Stimulated activated naive CD4-positive, alpha-beta T cell (primary cell): ENCODE results near the gene JCAD.

Source experiments
- DNase-seq, 6 experiments: peaks; one replicate each; lab custom pipeline; 2025; lab: John Stamatoyannopoulos, UW

JCAD gene

GRCh38 chr10:30073045-30073766 lies 13.8 kb upstream of the JCAD start:
- DNase-seq = no peak

DNA sequence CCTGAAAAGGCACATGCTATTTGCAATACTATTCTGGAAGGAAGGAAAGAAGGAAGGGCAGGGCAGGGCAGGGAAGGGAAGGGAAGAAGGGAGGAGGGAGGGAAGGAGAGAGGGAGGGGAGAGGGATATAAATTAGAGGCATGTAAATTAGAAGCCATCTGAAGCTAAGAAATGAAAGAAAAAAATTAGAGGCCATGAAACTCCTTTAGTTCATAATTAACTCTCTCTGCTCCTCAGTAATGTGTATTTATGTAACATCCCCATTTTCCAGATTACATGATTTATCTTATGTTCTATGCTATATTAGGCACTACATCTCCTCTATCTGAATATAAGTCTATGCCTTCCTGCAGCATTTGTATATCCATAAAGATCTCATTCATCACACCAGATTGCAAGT lies 12.7 kb upstream of the JCAD start:
- DNase-seq = no peak

DNA sequence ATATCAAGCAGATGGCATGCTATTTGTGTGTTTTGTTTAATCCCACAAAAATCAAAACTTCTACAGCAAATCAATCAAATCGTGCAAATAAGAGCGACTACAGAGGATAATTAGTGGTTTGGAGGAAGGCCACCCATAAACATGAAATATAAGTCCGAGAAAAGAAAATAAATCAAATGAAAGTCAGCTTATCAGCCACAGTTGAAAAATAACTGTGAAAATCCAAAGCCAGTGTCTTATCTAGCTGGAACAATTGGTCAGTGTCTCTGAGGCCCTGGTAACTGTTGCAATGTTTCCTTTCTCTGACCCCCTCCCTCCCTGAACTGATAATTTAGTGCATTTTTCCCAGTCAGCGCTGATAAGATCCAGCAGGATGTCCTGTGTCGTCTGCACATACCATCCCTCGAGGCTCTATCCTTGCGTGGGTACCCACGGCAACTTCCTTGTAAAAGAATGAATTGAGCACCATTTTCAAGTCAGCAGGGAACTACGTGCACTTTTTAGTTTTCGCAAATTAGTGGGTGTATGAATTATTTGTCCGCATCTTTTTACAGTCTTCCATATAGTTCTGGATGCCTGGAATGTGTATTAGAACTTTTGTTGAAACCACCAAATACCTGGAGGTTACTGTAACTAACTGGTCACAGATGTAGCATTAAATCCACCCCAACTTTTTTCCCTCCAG lies 10.8 kb upstream of the JCAD start:
- DNase-seq = no peak

GRCh38 chr10:30068492-30069223 lies 9.3 kb upstream of the JCAD start:
- no peak for DNase-seq

GRCh38 chr10:30063099-30063498 lies 3.7 kb upstream of the JCAD start:
- DNase-seq = no peak

DNA sequence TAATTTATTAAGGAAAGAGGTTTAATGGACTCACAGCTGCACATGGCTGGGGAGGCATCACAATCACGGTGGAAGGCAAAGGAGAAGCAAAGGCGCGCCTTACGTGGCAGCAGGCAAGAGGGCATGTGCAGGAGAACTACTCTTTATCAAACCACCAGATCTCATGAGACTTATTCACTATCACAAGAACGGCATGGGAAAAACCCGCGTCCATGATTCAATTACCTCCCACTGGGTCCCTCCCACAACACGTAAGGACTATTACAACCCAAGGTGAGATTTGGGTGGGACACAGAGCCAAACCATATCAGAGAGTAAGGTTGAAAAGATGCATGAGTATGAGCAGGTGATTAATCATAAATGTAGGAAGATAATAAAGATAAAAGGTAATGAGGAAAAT lies 3.2 kb upstream of the JCAD start:
- no peak for DNase-seq

DNA sequence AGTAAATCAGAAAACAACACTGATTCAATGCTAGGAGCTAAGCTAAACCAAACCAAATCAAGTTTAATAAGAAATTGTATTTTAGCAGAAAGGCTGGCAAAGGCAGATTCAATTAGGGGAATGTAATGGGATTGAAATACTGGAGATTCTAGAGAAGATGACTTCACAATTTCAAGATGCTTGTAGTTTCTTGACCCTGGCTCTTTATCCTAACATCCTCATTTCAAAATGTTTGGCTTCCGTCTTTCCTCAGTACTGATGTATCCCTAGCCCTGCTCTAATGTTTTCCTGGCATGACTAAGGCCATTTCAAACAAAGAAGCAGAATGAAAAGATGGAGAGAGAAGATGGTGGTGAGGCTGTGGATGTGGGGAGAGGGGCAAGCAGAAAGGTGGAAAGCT lies 2.7 kb upstream of the JCAD start:
- DNase-seq = no peak

DNA sequence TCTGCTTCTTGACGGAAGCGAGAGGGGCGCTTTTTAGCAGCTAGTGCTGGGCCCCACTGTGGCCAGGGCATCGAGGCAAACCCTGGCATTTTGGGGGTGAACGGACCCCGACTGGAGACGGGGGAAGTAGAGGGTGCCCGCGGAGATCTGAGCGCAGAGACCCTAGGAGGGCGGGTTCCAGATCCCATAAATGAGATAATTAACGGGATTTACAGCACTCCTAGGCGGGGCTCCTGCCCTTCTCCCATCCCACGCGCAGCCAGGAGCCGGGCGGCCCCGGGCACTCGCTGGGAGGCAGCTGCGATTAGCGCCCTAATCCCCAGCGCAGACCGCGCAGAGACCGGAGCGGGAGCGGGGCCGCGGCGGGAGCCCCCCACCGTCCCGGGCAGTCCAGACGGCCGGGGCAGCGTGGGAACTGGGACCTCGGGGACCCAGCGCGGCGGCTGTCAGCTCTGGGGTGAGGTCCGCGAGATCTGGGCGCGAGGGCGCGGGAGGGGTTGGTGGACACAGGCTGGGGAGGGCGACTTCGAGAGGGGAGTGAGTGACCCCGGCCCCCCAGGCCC lies 735 bp downstream of the JCAD start:
- no peak for DNase-seq

DNA sequence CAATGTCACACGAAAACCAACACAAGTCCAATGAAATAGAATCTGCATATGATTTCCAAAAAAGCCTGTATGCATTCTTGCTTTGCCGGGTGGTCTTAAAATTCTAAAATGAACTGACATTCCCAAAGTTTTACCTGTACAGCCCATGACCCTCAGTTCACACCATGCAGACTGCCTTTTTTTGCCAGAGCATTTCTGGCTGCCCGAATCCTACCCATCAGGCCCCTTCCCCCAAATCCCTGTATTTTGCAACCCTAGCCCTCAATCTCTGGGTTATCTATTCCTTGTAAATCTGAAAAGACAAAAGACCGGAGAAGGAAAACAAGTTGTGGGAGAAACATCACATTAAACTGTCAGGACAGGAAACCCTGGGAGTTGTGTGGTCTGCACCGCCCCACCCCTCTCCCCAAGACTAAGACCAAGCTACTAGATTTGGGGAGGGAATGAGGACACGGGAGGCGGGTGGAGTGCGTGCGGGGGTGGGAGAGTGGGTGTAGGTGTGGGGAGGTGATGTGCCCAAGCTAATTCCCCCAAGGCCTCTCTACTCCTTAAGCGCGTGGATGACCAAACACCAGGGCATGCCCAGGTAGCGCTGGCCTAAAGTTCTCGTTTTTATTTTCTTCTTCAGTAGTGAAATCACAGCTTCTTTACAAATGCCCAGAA lies 1.4 kb downstream of the JCAD start:
- DNase-seq = no peak

DNA sequence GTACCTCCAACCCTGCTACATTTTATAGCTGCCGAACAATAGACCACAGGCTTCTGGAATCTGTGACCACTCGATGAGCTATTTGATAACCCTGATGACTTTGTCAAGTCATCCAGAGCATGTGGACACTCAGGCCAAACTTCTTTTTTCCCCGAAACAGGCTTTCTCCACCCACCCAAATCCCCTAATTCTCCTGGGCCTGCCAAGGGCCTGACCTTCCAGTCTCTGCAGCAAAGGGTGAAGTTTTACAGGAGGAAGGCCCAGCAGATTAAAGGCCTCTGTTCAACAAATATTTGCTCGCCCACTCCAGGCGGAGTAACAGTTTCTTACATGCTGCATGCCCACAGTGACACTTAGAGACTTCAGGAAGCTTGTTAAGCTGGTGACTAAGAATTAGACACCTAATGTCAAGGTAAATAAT lies 2.0 kb downstream of the JCAD start:
- no peak for DNase-seq

DNA sequence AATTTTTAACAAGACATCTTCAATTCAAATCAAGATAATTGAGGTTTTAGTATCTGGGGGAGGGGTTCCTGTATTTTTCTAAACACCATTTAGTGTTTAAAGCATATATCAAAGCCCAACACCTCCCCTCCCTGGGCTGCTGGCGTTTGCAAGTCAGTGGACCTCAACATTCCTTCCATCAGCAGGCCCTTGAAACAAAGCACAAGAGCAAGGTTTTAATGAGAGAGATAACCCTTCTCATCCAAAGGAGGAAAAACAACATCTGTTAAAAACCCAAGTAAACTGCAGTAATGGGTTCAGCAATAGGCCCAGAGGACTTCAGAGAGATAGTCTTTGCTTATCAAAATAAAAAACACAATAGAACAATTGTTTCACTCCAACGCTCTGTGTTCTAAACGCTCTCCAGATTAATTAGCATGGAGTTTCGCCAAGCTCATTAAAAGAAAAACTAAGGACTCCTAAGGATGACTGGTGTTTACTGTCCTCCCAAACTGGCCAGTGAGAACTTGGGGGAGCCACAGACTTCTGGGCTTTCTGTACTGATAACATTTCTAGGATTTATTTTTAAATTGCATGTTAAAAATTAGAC lies 2.5 kb downstream of the JCAD start:
- DNase-seq = no peak

GRCh38 chr10:30056281-30056680 lies 3.1 kb downstream of the JCAD start:
- no peak for DNase-seq

DNA sequence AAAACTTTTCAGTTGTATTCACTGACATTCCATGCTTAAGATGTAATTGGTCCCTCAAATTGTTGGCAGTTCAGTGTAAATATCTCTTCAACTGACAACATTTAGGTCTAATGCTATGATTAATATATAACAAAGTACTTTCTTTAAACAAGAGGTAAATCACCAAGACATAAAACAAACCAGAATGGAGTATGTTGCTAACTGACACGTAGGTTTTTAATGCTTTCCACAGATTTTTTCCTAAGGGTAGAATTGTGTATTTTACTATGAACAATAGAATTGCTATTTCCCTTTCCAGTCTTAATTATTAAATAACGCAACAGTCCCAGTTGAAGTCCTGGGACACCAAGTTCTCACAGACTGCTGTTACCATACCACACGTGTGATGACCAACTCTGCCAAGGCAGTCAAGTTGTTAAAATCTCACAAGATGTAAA lies 4.1 kb downstream of the JCAD start:
- DNase-seq = no peak

DNA sequence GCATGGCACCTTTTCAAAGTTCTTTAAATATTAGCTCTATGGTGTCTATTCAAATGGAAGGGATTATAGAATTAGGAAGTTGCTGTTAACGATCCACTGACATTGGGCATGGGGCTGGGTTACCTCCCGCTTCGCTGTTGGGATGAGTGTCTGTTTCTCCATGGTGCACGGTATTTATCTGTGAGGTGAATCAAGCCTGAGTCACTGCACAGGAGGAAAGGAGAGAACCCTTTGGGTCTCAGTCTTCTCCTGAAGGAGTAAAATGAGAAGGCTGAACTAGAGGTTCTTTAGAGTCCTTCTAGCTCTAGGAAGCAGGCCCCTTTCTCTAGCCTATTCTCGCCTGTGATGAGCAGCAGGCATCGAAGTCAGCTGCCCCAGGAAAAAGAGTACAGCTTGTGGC lies 7.3 kb downstream of the JCAD start:
- no peak for DNase-seq

DNA sequence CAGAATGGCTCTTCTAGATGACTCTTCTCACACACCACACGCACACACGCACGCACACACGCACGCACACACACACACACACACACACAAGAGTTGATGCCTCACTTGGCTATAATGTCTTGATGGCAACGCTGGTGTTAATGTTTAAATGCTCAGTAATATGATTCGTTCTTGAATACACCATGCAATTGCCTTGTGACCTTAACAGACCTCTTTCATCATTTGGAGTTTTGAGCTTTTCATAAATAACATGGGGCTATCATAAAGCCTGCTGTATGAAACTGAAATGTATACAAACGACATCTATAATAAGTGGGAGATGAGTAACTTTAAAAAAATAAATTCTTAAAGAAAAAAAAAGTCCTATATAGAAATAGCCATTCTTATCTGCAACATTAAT lies 8.2 kb downstream of the JCAD start:
- no peak for DNase-seq

DNA sequence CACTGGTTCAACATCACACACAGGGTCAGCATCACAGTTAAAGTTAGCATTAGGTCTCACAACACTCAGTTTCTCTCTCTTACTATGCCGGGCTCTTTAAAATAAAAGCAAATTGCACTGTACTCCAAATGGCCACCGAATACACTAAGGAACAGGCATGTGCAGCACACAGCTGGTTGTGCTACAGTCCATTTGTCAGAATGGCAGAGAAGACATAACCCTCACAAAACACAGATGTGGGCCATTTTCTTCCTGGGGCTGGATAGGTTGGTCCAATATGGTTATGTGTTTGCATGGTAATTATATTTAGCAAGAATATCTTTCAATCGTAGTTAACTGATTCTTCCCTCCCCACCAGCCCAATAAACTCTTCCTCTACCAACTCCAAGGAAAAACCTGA lies 9.0 kb downstream of the JCAD start:
- no peak for DNase-seq

GRCh38 chr10:30048768-30049517 lies 10.4 kb downstream of the JCAD start:
- DNase-seq = peak in 1 of 6 experiments; percentile 17

GRCh38 chr10:30047924-30048531 lies 11.4 kb downstream of the JCAD start:
- peak in 3 of 6 experiments; percentile 28 to 48 (median 40) for DNase-seq

DNA sequence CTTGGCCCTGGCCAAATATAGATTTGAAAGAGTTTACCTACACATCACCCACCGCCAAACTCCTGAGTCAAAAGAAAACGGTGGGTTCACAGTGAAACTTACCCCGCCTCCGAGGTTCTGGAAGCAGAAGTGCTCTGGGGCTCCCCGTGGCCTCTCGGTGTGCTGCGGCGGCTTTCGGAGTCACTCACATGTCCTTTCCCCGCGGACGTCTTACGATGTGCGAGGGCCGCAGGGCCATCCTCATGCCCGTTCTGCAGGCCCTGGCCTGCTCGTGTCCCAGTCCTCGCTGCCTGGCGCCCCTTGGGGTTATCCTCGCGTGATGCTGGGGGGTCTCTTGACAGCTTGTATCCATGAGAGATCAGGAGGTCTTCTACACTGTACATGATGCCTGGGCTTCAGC lies 12.0 kb downstream of the JCAD start:
- no peak for DNase-seq

DNA sequence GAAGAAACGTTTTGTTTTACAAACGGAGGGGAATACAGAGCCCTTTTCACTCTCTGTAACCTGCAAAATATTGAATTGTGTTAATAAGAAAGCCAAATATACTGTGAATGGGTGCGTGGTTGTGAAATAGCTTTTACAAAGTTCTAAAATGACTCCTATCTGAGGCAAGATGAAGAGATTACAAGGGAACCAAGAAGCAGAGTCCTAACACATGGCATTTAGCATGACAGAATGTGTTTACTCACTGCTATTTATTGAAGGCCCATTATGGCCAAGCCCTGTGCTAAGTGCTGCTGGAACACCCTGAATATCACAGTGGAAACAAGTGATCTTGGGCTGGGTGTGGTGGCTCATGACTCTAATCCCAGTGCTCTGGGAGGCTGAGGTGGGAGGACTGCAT lies 12.9 kb downstream of the JCAD start:
- no peak for DNase-seq

- no peak for DNase-seq
These were observed 13.4 kb downstream of the JCAD start for GRCh38 chr10:30045961-30046360.
